ENCODE results near the gene SMIM32. TPM values are rescaled to one million over a fixed set of nuclear protein-coding genes. Genes with fewer than 3 reads are reported as not detected.
A peak's percentile ranks its signal among the peaks of the same experiment; 100 is the strongest.

SMIM32 gene
- total RNA-seq, 8 experiments from 2014 or later = 0.45 to 1.4 (median 0.78) TPM; not detected in 1

DNA sequence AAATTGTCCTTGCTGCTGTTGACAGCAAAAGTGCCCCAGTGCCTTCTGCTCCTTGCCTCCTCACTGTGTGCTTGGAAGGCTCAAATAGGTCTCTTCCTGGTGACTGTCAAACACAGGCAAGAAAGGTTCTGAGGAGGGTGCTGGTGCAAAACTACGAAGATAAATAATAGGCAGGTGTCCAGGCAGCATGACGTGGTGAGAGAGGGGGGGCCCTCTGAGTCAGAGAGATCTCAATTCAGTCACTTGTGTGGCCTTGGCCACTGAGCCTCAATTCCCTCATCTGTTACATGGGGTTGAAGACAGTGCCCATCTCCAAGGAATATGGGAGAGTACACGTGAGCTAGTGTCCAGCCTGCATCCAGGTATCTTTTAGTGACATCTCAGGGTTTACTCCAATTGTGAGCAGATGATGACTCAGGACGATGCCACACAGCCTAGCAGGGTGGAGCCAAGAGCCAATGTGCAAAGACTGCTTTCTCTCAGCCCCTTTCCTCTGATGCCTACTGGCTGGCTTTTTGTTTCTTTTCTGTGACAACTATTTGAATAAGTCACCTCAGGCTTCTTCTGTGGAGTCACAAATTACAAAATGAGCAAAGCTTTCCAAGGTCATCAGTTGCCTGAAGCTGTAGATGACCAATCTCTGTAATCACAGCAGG, 29.7 kb upstream of the SMIM32 start:
- H3K4me3 ChIP-seq = no peak overlapping the region
- ATAC-seq (replicated peaks in 6 of 8) = peak in 1 of 8 experiments; percentile 27
- no peak overlapping the region for H3K27ac ChIP-seq
- in situ Hi-C loops (cut with MboI; ENCODE audit: low pct_unique_long_range_greater_than_20kb in 2 of 9, low sequenced_read_pairs in 9 of 9, unreplicated experiment in 9 of 9) = loop anchor here in 5 of 9 experiments (25.0 kb wide), 2 partner anchors 260 to 335 kb away; partner anchors contain the start of genes IL9 (in 4 of the 5) and LECT2 (in 1 of the 5)
- 0 to 76% (median 60%) methylated on average over 1 to 2 of the region's 4 CpGs; no CpG with 5 or more reads in 3 of the 10 experiments for WGBS, 10 experiments
- H3K4me1 ChIP-seq (replicated peaks in 1 of 2) = no peaks in the 10 kb centered on the region

DNA sequence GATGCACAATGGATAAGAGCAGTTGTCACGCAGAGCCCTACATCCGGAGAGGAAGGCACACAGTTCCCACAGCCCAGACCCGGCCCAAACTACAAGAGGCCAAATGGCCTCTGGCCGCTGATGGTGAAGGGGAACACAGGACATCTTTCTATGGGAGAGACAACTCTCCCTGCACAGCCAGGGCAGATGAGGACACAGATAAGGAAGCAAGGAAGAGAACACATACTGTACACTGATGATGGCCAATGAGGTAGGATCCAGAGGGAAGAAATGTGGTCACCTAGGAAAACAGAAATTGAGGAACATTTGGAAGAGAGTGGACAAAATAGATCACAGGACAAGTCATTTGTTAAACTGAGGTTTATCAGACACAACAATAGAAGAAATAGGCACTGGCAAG, 28.4 kb upstream of the SMIM32 start:
- H3K4me3 ChIP-seq = no peak overlapping the region
- no peak for ATAC-seq (replicated peaks in 6 of 8)
- WGBS, 10 experiments = 45 to 100% (median 70%) methylated on average over 2 to 4 of the region's 4 CpGs; no CpG with 5 or more reads in 5 of the 10 experiments
- no peak overlapping the region for H3K27ac ChIP-seq
- in situ Hi-C loops (cut with MboI; ENCODE audit: low pct_unique_long_range_greater_than_20kb in 2 of 9, low sequenced_read_pairs in 9 of 9, unreplicated experiment in 9 of 9) = loop anchor here in 5 of 9 experiments (25.0 kb wide), 2 partner anchors 259 to 334 kb away; partner anchors contain the start of genes IL9 (in 4 of the 5) and LECT2 (in 1 of the 5)
- no peaks in the 10 kb centered on the region for H3K4me1 ChIP-seq (replicated peaks in 1 of 2)

GRCh38 chr5:136216230-136216629, 23.3 kb upstream of the SMIM32 start:
- 76 to 100% (median 92%) methylated on average over 1 to 6 of the region's 8 CpGs; no CpG with 5 or more reads in 1 of the 10 experiments for WGBS, 10 experiments
- no peak for ATAC-seq (replicated peaks in 6 of 8)
- no peak overlapping the region for H3K27ac ChIP-seq
- in situ Hi-C loops (cut with MboI; ENCODE audit: low pct_unique_long_range_greater_than_20kb in 2 of 9, low sequenced_read_pairs in 9 of 9, unreplicated experiment in 9 of 9) = loop anchor here in 5 of 9 experiments (25.0 kb wide), 2 partner anchors 254 to 329 kb away; partner anchors contain the start of genes IL9 (in 4 of the 5) and LECT2 (in 1 of the 5)
- no peak overlapping the region for H3K4me3 ChIP-seq
- no peaks in the 10 kb centered on the region for H3K4me1 ChIP-seq (replicated peaks in 1 of 2)

- no peaks in the 10 kb centered on the region for H3K4me1 ChIP-seq (replicated peaks in 1 of 2)
- in situ Hi-C loops (cut with MboI; ENCODE audit: low pct_unique_long_range_greater_than_20kb in 2 of 9, low sequenced_read_pairs in 9 of 9, unreplicated experiment in 9 of 9) = loop anchor here in 5 of 9 experiments (25.0 kb wide), 2 partner anchors 254 to 329 kb away; partner anchors contain the start of genes IL9 (in 4 of the 5) and LECT2 (in 1 of the 5)
- no peak overlapping the region for H3K27ac ChIP-seq
- 0 to 100% (median 77%) methylated on average over 1 to 3 of the region's 4 CpGs; no CpG with 5 or more reads in 5 of the 10 experiments for WGBS, 10 experiments
- ATAC-seq (replicated peaks in 6 of 8) = no peak
- H3K4me3 ChIP-seq = no peak overlapping the region
Observed at GRCh38 chr5:136215812-136216211, 22.9 kb upstream of the SMIM32 start.

- no peak overlapping the region for H3K27ac ChIP-seq
- peak in 1 of 8 experiments; percentile 43 for ATAC-seq (replicated peaks in 6 of 8)
- WGBS, 10 experiments = 0 to 100% (median 72%) methylated on average over 1 to 7 of the region's 9 CpGs; no CpG with 5 or more reads in 2 of the 10 experiments
- H3K4me1 ChIP-seq (replicated peaks in 1 of 2) = no peaks in the 10 kb centered on the region
- in situ Hi-C loops (cut with MboI; ENCODE audit: low pct_unique_long_range_greater_than_20kb in 2 of 9, low sequenced_read_pairs in 9 of 9, unreplicated experiment in 9 of 9) = loop anchor here in 5 of 9 experiments (25.0 kb wide), 2 partner anchors 252 to 327 kb away; partner anchors contain the start of genes IL9 (in 4 of the 5) and LECT2 (in 1 of the 5)
- H3K4me3 ChIP-seq = no peak overlapping the region
Observed at GRCh38 chr5:136213919-136214493, 21.0 kb upstream of the SMIM32 start.

GRCh38 chr5:136212252-136212721, 19.3 kb upstream of the SMIM32 start:
- ATAC-seq (replicated peaks in 6 of 8) = peak; percentile 64 to 83 (median 72)
- in situ Hi-C loops (cut with MboI; ENCODE audit: low pct_unique_long_range_greater_than_20kb in 2 of 9, low sequenced_read_pairs in 9 of 9, unreplicated experiment in 9 of 9) = loop anchor here in 5 of 9 experiments (25.0 kb wide), 2 partner anchors 250 to 325 kb away; partner anchors contain the start of genes IL9 (in 4 of the 5) and LECT2 (in 1 of the 5)
- Histone ChIP-seq H3K4me3 (no peak overlapping the region), H3K27ac (no peak overlapping the region), H3K4me1 (replicated peaks in 1 of 2) (no peaks in the 10 kb centered on the region)
- 24 to 100% (median 48%) methylated on average over 3 to 8 of the region's 10 CpGs; no CpG with 5 or more reads in 4 of the 10 experiments for WGBS, 10 experiments

- H3K4me3 ChIP-seq = no peak overlapping the region
- WGBS, 10 experiments = 31 to 100% (median 81%) methylated on average over 1 to 10 of the region's 10 CpGs; no CpG with 5 or more reads in 4 of the 10 experiments
- in situ Hi-C loops (cut with MboI; ENCODE audit: low pct_unique_long_range_greater_than_20kb in 2 of 9, low sequenced_read_pairs in 9 of 9, unreplicated experiment in 9 of 9) = loop anchor here in 5 of 9 experiments (25.0 kb wide), 2 partner anchors 249 to 324 kb away; partner anchors contain the start of genes IL9 (in 4 of the 5) and LECT2 (in 1 of the 5)
- no peaks in the 10 kb centered on the region for H3K4me1 ChIP-seq (replicated peaks in 1 of 2)
- no peak overlapping the region for H3K27ac ChIP-seq
- no peak for ATAC-seq (replicated peaks in 6 of 8)
Observed at GRCh38 chr5:136211282-136212040, 18.5 kb upstream of the SMIM32 start.

DNA sequence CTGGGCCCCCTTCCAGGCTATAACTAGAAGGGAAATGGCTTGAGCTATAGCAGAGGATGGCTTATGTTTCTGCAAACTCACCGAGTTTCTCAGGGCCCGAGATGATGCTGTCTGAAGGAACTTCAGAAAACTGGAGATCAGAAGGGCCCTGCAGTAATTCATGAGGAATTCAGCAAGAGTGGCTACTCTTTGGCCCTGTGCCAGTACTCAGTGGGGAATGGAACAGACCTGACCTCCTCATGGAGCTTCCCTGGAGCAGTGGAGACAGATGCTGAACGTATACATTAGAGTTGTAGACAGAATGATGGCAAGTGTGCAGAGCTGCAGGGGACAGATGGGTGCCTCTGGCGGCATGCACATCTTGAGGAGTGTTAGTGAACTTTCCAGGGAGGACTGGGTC, 17.3 kb upstream of the SMIM32 start:
- H3K27ac ChIP-seq = no peak overlapping the region
- in situ Hi-C loops (cut with MboI; ENCODE audit: low pct_unique_long_range_greater_than_20kb in 2 of 9, low sequenced_read_pairs in 9 of 9, unreplicated experiment in 9 of 9) = loop anchor here in 5 of 9 experiments (25.0 kb wide), 2 partner anchors 248 to 323 kb away; partner anchors contain the start of genes IL9 (in 4 of the 5) and LECT2 (in 1 of the 5)
- no peaks in the 10 kb centered on the region for H3K4me1 ChIP-seq (replicated peaks in 1 of 2)
- no peak for ATAC-seq (replicated peaks in 6 of 8)
- H3K4me3 ChIP-seq = no peak overlapping the region
- WGBS, 10 experiments = 0 to 100% (median 68%) methylated on average over 1 to 3 of the region's 4 CpGs; no CpG with 5 or more reads in 2 of the 10 experiments

GRCh38 chr5:136209346-136209910, 16.5 kb upstream of the SMIM32 start:
- Histone ChIP-seq H3K27ac (no peak overlapping the region), H3K4me3 (no peak overlapping the region), H3K4me1 (replicated peaks in 1 of 2) (no peaks in the 10 kb centered on the region)
- ATAC-seq (replicated peaks in 6 of 8) = no peak
- 81 to 100% (median 90%) methylated on average over 1 to 8 of the region's 14 CpGs; no CpG with 5 or more reads in 1 of the 10 experiments for WGBS, 10 experiments
- in situ Hi-C loops (cut with MboI; ENCODE audit: low pct_unique_long_range_greater_than_20kb in 2 of 9, low sequenced_read_pairs in 9 of 9, unreplicated experiment in 9 of 9) = loop anchor here in 5 of 9 experiments (25.0 kb wide), 2 partner anchors 247 to 322 kb away; partner anchors contain the start of genes IL9 (in 4 of the 5) and LECT2 (in 1 of the 5)

- in situ Hi-C loops (cut with MboI; ENCODE audit: low pct_unique_long_range_greater_than_20kb in 2 of 9, low sequenced_read_pairs in 9 of 9, unreplicated experiment in 9 of 9) = loop anchor here in 5 of 9 experiments (25.0 kb wide), 2 partner anchors 247 to 322 kb away; partner anchors contain the start of genes IL9 (in 4 of the 5) and LECT2 (in 1 of the 5)
- Histone ChIP-seq H3K4me1 (replicated peaks in 1 of 2) (no peaks in the 10 kb centered on the region), H3K4me3 (no peak overlapping the region), H3K27ac (no peak overlapping the region)
- WGBS, 10 experiments = 40 to 100% (median 70%) methylated on average over 1 to 2 of the region's 3 CpGs; no CpG with 5 or more reads in 6 of the 10 experiments
- no peak for ATAC-seq (replicated peaks in 6 of 8)
Observed at GRCh38 chr5:136208916-136209315, 16.0 kb upstream of the SMIM32 start.

DNA sequence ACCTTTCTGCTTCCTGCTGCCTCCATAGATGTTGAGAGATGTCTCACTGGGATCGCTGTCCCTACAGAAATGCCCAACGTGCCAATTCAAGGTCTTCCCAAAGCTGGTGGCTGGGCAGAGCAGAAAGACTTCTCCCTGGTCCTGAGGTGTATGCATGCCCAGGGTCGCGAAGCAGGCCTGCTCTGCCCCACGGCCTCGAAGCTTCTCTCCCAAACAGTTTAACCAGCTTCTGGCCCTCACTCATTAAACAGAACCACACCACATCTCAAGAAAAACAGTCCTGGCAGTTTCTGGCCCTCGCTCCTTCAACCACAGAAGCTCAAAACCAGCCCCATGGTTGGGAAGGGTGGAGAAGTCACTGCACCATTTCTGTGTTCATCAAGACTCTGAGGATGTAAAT, 14.7 kb upstream of the SMIM32 start:
- no peak overlapping the region for H3K27ac ChIP-seq
- in situ Hi-C loops (cut with MboI; ENCODE audit: low pct_unique_long_range_greater_than_20kb in 2 of 9, low sequenced_read_pairs in 9 of 9, unreplicated experiment in 9 of 9) = loop anchor here in 5 of 9 experiments (25.0 kb wide), 2 partner anchors 245 to 320 kb away; partner anchors contain the start of genes IL9 (in 4 of the 5) and LECT2 (in 1 of the 5)
- no peak for ATAC-seq (replicated peaks in 6 of 8)
- 80 to 100% (median 92%) methylated on average over 2 to 4 of the region's 7 CpGs; no CpG with 5 or more reads in 6 of the 10 experiments for WGBS, 10 experiments
- H3K4me1 ChIP-seq (replicated peaks in 1 of 2) = peaks cover 9 to 10% of the 10 kb centered on the region in 2 donors
- no peak overlapping the region for H3K4me3 ChIP-seq
